PC-3 (cell line): ENCODE measurements around the gene WDR46. TPM values are rescaled to one million over a fixed set of nuclear protein-coding genes. Genes with fewer than 3 reads are reported as not detected.

Source experiments
- ATAC-seq: fragments of 200-7000 bp; cut with Tn5 transposase; 2 replicates; pipeline ENCODE4 v1.9.1; 2020; ENCODE audit warnings: mild to moderate bottlenecking, moderate library complexity
- BruUV-seq: library from RNA; stranded (reverse); fragments of 400-500 nt; replicated peaks from 2 replicates; lab custom pipeline; 2021; lab: Mats Ljungman, UMichigan
- CTCF ChIA-PET: fragments of 300-600 bp; sonication (Branson Sonifier 250); formaldehyde crosslinking; loops from one replicate; lab custom pipeline; 2022; ENCODE audit warnings: antibody characterized with exemption; lab: Charles Lee
- POLR2A ChIA-PET: fragments of 300-600 bp; sonication (Branson Sonifier 250); formaldehyde crosslinking; loops from one replicate; lab custom pipeline; 2022; ENCODE audit warnings: antibody characterized with exemption; ENCODE audit not compliant: unreplicated experiment; lab: Charles Lee
- DNase-seq: peaks from one replicate; pipeline ENCODE4 v3.0.0-alpha.2; 2015
- H2AFZ ChIP-seq: fragments of 300-600 bp; sonication (generic); 2 replicates; pipeline ENCODE4 v1.6.0; 2016; ENCODE audit warnings: antibody characterized with exemption, low read length
- H3F3A ChIP-seq: fragments of 300-600 bp; sonication (generic); one replicate; pipeline ENCODE4 v1.6.0; 2017; ENCODE audit warnings: antibody characterized with exemption, low read length, control low read depth, mild to moderate bottlenecking; ENCODE audit not compliant: unreplicated experiment
- H3K27ac ChIP-seq: fragments of 300-600 bp; sonication (generic); 2 replicates; pipeline ENCODE4 v1.5.1; 2016; ENCODE audit warnings: mild to moderate bottlenecking, low read length
- H3K27me3 ChIP-seq: fragments of 300-600 bp; sonication (generic); 2 replicates; pipeline ENCODE4 v1.6.1; 2016; ENCODE audit warnings: low read length, mixed read lengths
- H3K36me3 ChIP-seq: fragments of 300-600 bp; sonication (generic); 2 replicates; pipeline ENCODE4 v1.6.1; 2016; ENCODE audit warnings: low read depth, mixed run types, low read length, mixed read lengths
- H3K4me1 ChIP-seq: fragments of 300-600 bp; sonication (generic); 2 replicates; pipeline ENCODE4 v1.5.1; 2016; ENCODE audit warnings: low read length; ENCODE audit not compliant: insufficient read depth
- H3K4me2 ChIP-seq: fragments of 300-600 bp; sonication (generic); 2 replicates; pipeline ENCODE4 v1.6.0; 2016; ENCODE audit warnings: low read length
- H3K4me3 ChIP-seq: fragments of 300-600 bp; sonication (generic); 2 replicates; pipeline ENCODE4 v1.5.1; 2016; ENCODE audit warnings: mild to moderate bottlenecking, low read length, mixed read lengths
- H3K79me2 ChIP-seq: fragments of 300-600 bp; sonication (generic); 2 replicates; pipeline ENCODE4 v1.6.1; 2017; ENCODE audit warnings: low read length, mixed read lengths
- H3K9ac ChIP-seq: fragments of 300-600 bp; sonication (generic); 2 replicates; pipeline ENCODE4 v1.6.0; 2016; ENCODE audit warnings: mild to moderate bottlenecking, low read length
- H3K9me2 ChIP-seq: fragments of 300-600 bp; sonication (generic); replicated peaks from 2 replicates; pipeline ENCODE4 v1.6.1; 2016; ENCODE audit warnings: mixed run types, low read length, mixed read lengths
- H3K9me3 ChIP-seq: fragments of 300-600 bp; sonication (generic); 2 replicates; pipeline ENCODE4 v1.6.1; 2016; ENCODE audit warnings: low read length, mixed read lengths
- H4K20me1 ChIP-seq: fragments of 300-600 bp; sonication (generic); 2 replicates; pipeline ENCODE4 v1.6.1; 2016; ENCODE audit warnings: low read length, mixed read lengths
- CTCF ChIP-seq: fragments of 300-600 bp; sonication (generic); conservative IDR thresholded peaks from 2 replicates; pipeline ENCODE4 v1.5.1; 2017; ENCODE audit warnings: antibody characterized with exemption, low read depth, mild to moderate bottlenecking, low read length
- EZH2 ChIP-seq: fragments of 300-600 bp; sonication (generic); IDR thresholded peaks from one replicate; pipeline ENCODE4 v1.6.1; 2017; ENCODE audit warnings: antibody characterized with exemption, mild to moderate bottlenecking, low read length; ENCODE audit not compliant: unreplicated experiment
- EZH2phosphoT487 ChIP-seq: fragments of 300-600 bp; sonication (generic); IDR thresholded peaks from 2 replicates; pipeline ENCODE4 v1.6.1; 2018; ENCODE audit warnings: mild to moderate bottlenecking, antibody characterized with exemption, low read length, borderline replicate concordance
- intact Hi-C: fragments of 100-400 bp; cut with micrococcal nuclease; formaldehyde crosslinking; loops from 2 replicates; pipeline ENCODE4 v1.9.0; 2023
- total RNA-seq: library from RNA; depleted of rRNA; stranded (reverse); fragments of >200 nt; gene quantifications from 2 replicates; pipeline ENCODE4 v1.2.3, GENCODE V29; 2014

The WDR46 gene
- total RNA-seq, 1 experiment from 2014 or later = 104 TPM

GRCh38 chr6:33317419-33317668 lies 28.3 kb upstream of the WDR46 start:
- Histone ChIP-seq H4K20me1 (no peaks in the 10 kb centered on the region), H3K4me3 (peak overlapping the region; percentile 72; the same call in 1 of the 2 replicates), H3K4me2 (peak overlapping the region; percentile 56), H3K4me1 (peaks cover 54% of the 10 kb centered on the region), H3K9ac (peak overlapping the region; percentile 36; the same call in 1 of the 2 replicates), H3K36me3 (peaks cover 12% of the 10 kb centered on the region; the same call in 1 of the 2 replicates), H3F3A (no peaks in the 10 kb centered on the region), H3K79me2 (peaks cover 49% of the 10 kb centered on the region), H3K9me2 (no peaks in the 10 kb centered on the region), H3K9me3 (no peaks in the 10 kb centered on the region), H3K27ac (peak overlapping the region; percentile 57; the same call in 1 of the 2 replicates), H2AFZ (no peak overlapping the region), H3K27me3 (no peaks in the 10 kb centered on the region)
- ChIA-PET POLR2A (interaction anchor here (0.6 to 1.0 kb wide), 8 partner anchors 18 to 1587 kb away, joined by 3 to 16 read pairs (median 4); partner anchors contain the start of genes HMGA1 and MSH5), CTCF (interaction anchor here (0.7 to 1.1 kb wide), 3 partner anchors 18 to 109 kb away, joined by 5 to 18 read pairs (median 6); partner anchors contain the start of gene B3GALT4)
- no peak for DNase-seq
- no peak for TF ChIP-seq EZH2
- TF ChIP-seq CTCF = no peak
- no peak for TF ChIP-seq EZH2phosphoT487
- no peak for ATAC-seq
- no TSS peak for BruUV-seq
- intact Hi-C loops = no loop called here

GRCh38 chr6:33316603-33317418 lies 27.8 kb upstream of the WDR46 start:
- Histone ChIP-seq H4K20me1 (peaks cover 3% of the 10 kb centered on the region; the same call in 1 of the 2 replicates), H3K4me1 (peaks cover 53% of the 10 kb centered on the region), H3K79me2 (peaks cover 49% of the 10 kb centered on the region), H3K4me2 (peak overlapping the region; percentile 56), H3F3A (no peaks in the 10 kb centered on the region), H3K9me2 (no peaks in the 10 kb centered on the region), H3K4me3 (peak overlapping the region; percentile 42; the same call in 1 of the 2 replicates), H3K9ac (no peak overlapping the region), H3K36me3 (peaks cover 12% of the 10 kb centered on the region; the same call in 1 of the 2 replicates), H3K9me3 (no peaks in the 10 kb centered on the region), H3K27me3 (no peaks in the 10 kb centered on the region), H3K27ac (no peak overlapping the region), H2AFZ (no peak overlapping the region)
- BruUV-seq = no TSS peak
- CTCF ChIA-PET = no interaction called here
- no peak for TF ChIP-seq CTCF
- no peak for TF ChIP-seq EZH2phosphoT487
- TF ChIP-seq EZH2 = no peak
- intact Hi-C loops = no loop called here
- DNase-seq (no peak), ATAC-seq (no peak)
- POLR2A ChIA-PET = interaction anchor here (0.6 to 0.9 kb wide), 4 partner anchors 32 to 1577 kb away, joined by 3 to 6 read pairs (median 4); partner anchors contain the start of gene MSH5
